GM23338 (cell line): Measurements from ENCODE around the gene SSTR3. TPM values are rescaled to one million over a fixed set of nuclear protein-coding genes. Genes with fewer than 3 reads are reported as not detected.

Experiments used
- ATAC-seq: fragments of 200-7000 bp; cut with Tn5 transposase; 3 replicates; pipeline ENCODE4 v1.9.1; 2020
- DNase-seq: peaks from one replicate; pipeline ENCODE4 v3.0.0-alpha.2; 2015; ENCODE audit warnings: low spot score
- H2AFZ ChIP-seq: fragments of 200-600 bp; sonication (generic); 2 replicates; pipeline ENCODE4 v1.8.0; 2016; ENCODE audit warnings: antibody characterized with exemption, mild to moderate bottlenecking, moderate library complexity
- H3F3A ChIP-seq: fragments of 200-600 bp; sonication (generic); replicated peaks from 2 replicates; pipeline ENCODE4 v1.8.0; 2017; ENCODE audit warnings: antibody characterized with exemption, mixed run types, low read depth
- H3K27ac ChIP-seq: fragments of 200-600 bp; sonication (generic); 2 replicates; pipeline ENCODE4 v1.6.1; 2016; ENCODE audit warnings: low read depth
- H3K27me3 ChIP-seq: fragments of 200-600 bp; sonication (generic); 2 replicates; pipeline ENCODE4 v1.8.0; 2016; ENCODE audit warnings: mild to moderate bottlenecking, mixed run types, moderate library complexity; ENCODE audit not compliant: insufficient read depth
- H3K36me3 ChIP-seq: fragments of 200-600 bp; sonication (generic); 2 replicates; pipeline ENCODE4 v1.8.0; 2016; ENCODE audit warnings: mild to moderate bottlenecking; ENCODE audit not compliant: insufficient read depth
- H3K4me1 ChIP-seq: fragments of 200-600 bp; sonication (generic); 2 replicates; pipeline ENCODE4 v1.8.0; 2016; ENCODE audit warnings: mild to moderate bottlenecking, moderate library complexity; ENCODE audit not compliant: insufficient read depth
- H3K4me2 ChIP-seq: fragments of 200-600 bp; sonication (generic); 2 replicates; pipeline ENCODE4 v1.7.1; 2017; ENCODE audit warnings: mixed run types
- H3K4me3 ChIP-seq: fragments of 200-600 bp; sonication (generic); 2 replicates; pipeline ENCODE4 v1.6.1; 2016; ENCODE audit warnings: mixed run types
- H3K79me2 ChIP-seq: fragments of 200-600 bp; sonication (generic); replicated peaks from 2 replicates; pipeline ENCODE4 v1.8.0; 2017; ENCODE audit warnings: mild to moderate bottlenecking; ENCODE audit not compliant: insufficient read depth
- H3K9me2 ChIP-seq: fragments of 200-600 bp; sonication (generic); 2 replicates; pipeline ENCODE4 v1.8.0; 2017; ENCODE audit not compliant: insufficient read depth
- H4K20me1 ChIP-seq: fragments of 200-600 bp; sonication (generic); replicated peaks from 2 replicates; pipeline ENCODE4 v1.8.0; 2017; ENCODE audit warnings: mild to moderate bottlenecking; ENCODE audit not compliant: insufficient read depth
- H3K27ac Mint-ChIP-seq: 2 replicates; pipeline ENCODE4 v1.8.0; 2020; ENCODE audit warnings: inconsistent platforms, mild to moderate bottlenecking, moderate library complexity, mixed read lengths
- H3K27me3 Mint-ChIP-seq: 3 replicates; pipeline ENCODE4 v1.8.0; 2022; ENCODE audit warnings: low read depth, mild to moderate bottlenecking, moderate library complexity, mixed read lengths, inconsistent platforms; ENCODE audit not compliant: insufficient read depth, poor library complexity
- H3K36me3 Mint-ChIP-seq: 3 replicates; pipeline ENCODE4 v1.8.0; 2021; ENCODE audit warnings: low read depth, mild to moderate bottlenecking, inconsistent platforms, moderate library complexity, mixed read lengths
- H3K4me1 Mint-ChIP-seq: 3 replicates; pipeline ENCODE4 v1.8.0; 2020; ENCODE audit warnings: mild to moderate bottlenecking, inconsistent platforms, mixed read lengths
- H3K4me3 Mint-ChIP-seq: 3 replicates; pipeline ENCODE4 v1.8.0; 2021; ENCODE audit warnings: moderate library complexity, mild to moderate bottlenecking, inconsistent platforms, mixed read lengths
- H3K9me3 Mint-ChIP-seq: 3 replicates; pipeline ENCODE4 v1.8.0; 2020; ENCODE audit warnings: moderate library complexity, mild to moderate bottlenecking, inconsistent platforms, mixed read lengths
- CREB1 ChIP-seq: fragments of 250-450 bp; sonication (Bioruptor Pico); IDR thresholded peaks from 2 replicates; pipeline ENCODE4 v1.5.0; 2020; ENCODE audit warnings: low read depth, mild to moderate bottlenecking, moderate library complexity
- EZH2 ChIP-seq: fragments of 200-600 bp; sonication (generic); IDR thresholded peaks from one replicate; pipeline ENCODE4 v1.8.0; 2017; ENCODE audit warnings: antibody characterized with exemption, mild to moderate bottlenecking, low read depth; ENCODE audit not compliant: unreplicated experiment
- EZH2phosphoT487 ChIP-seq: fragments of 200-600 bp; sonication (generic); IDR thresholded peaks from one replicate; pipeline ENCODE4 v1.8.1; 2018; ENCODE audit warnings: antibody characterized with exemption; ENCODE audit not compliant: unreplicated experiment
- POLR2AphosphoS5 ChIP-seq: IDR thresholded peaks from 2 replicates; pipeline ENCODE4 v1.6.1; 2016; ENCODE audit warnings: antibody characterized with exemption, low read depth
- REST ChIP-seq: IDR thresholded peaks from one replicate; pipeline ENCODE4 v1.6.1; 2018; ENCODE audit warnings: antibody characterized with exemption; ENCODE audit not compliant: unreplicated experiment
- STAT1 ChIP-seq: IDR thresholded peaks from one replicate; pipeline ENCODE4 v1.6.1; 2016; ENCODE audit warnings: antibody characterized with exemption; ENCODE audit not compliant: unreplicated experiment
- ZNF114 ChIP-seq: fragments of 250-450 bp; sonication (Bioruptor Pico); IDR thresholded peaks from 2 replicates; pipeline ENCODE4 v1.5.0; 2020; ENCODE audit warnings: mild to moderate bottlenecking, moderate library complexity
- ZNF331 ChIP-seq: fragments of 250-450 bp; sonication (Bioruptor Pico); IDR thresholded peaks from 2 replicates; pipeline ENCODE4 v1.5.0; 2020; ENCODE audit warnings: low read depth, mild to moderate bottlenecking, moderate library complexity
- polyA plus RNA-seq: library from polyadenylated mRNA; unstranded; fragments of >200 nt; fragmentation: Nextera tagmentation; extraction: Ambion mirVana; gene quantifications from 2 replicates; pipeline ENCODE4 v1.2.1, GENCODE V29; 2016
- total RNA-seq: library from RNA; depleted of rRNA; stranded (reverse); fragments of >200 nt; shearing (Covaris generic); gene quantifications from 2 replicates; pipeline ENCODE4 v1.2.3, GENCODE V29; 2014
- TF ChIP-seq, protein P1 (sequence below): fragments of 250-450 bp; sonication (Bioruptor Pico); IDR thresholded peaks from 2 replicates; pipeline ENCODE4 v1.5.0; 2020; ENCODE audit warnings: mild to moderate bottlenecking, moderate library complexity
- TF ChIP-seq, protein P2 (sequence below): IDR thresholded peaks from 2 replicates; pipeline ENCODE4 v1.6.1; 2016; ENCODE audit warnings: antibody characterized with exemption
- TF ChIP-seq, protein P3 (sequence below), 2 experiments: fragments of 200-600 bp in 1 of 2; sonication (generic) in 1 of 2; conservative IDR thresholded peaks; 2 replicates each; pipeline versions ENCODE4 v1.5.1 to v1.6.1; 2016 to 2017; ENCODE audit warnings: antibody characterized with exemption in 2 of 2, low read depth in 2 of 2, mild to moderate bottlenecking in 2 of 2, moderate library complexity in 1 of 2

Gene SSTR3
- total and polyA plus RNA-seq, 2 experiments from 2014 or later: 0.66 TPM; not detected in 1

GRCh38 chr22:37248251-37248650, 36.0 kb upstream of the SSTR3 start (continued):
- TF ChIP-seq, protein P1, sequence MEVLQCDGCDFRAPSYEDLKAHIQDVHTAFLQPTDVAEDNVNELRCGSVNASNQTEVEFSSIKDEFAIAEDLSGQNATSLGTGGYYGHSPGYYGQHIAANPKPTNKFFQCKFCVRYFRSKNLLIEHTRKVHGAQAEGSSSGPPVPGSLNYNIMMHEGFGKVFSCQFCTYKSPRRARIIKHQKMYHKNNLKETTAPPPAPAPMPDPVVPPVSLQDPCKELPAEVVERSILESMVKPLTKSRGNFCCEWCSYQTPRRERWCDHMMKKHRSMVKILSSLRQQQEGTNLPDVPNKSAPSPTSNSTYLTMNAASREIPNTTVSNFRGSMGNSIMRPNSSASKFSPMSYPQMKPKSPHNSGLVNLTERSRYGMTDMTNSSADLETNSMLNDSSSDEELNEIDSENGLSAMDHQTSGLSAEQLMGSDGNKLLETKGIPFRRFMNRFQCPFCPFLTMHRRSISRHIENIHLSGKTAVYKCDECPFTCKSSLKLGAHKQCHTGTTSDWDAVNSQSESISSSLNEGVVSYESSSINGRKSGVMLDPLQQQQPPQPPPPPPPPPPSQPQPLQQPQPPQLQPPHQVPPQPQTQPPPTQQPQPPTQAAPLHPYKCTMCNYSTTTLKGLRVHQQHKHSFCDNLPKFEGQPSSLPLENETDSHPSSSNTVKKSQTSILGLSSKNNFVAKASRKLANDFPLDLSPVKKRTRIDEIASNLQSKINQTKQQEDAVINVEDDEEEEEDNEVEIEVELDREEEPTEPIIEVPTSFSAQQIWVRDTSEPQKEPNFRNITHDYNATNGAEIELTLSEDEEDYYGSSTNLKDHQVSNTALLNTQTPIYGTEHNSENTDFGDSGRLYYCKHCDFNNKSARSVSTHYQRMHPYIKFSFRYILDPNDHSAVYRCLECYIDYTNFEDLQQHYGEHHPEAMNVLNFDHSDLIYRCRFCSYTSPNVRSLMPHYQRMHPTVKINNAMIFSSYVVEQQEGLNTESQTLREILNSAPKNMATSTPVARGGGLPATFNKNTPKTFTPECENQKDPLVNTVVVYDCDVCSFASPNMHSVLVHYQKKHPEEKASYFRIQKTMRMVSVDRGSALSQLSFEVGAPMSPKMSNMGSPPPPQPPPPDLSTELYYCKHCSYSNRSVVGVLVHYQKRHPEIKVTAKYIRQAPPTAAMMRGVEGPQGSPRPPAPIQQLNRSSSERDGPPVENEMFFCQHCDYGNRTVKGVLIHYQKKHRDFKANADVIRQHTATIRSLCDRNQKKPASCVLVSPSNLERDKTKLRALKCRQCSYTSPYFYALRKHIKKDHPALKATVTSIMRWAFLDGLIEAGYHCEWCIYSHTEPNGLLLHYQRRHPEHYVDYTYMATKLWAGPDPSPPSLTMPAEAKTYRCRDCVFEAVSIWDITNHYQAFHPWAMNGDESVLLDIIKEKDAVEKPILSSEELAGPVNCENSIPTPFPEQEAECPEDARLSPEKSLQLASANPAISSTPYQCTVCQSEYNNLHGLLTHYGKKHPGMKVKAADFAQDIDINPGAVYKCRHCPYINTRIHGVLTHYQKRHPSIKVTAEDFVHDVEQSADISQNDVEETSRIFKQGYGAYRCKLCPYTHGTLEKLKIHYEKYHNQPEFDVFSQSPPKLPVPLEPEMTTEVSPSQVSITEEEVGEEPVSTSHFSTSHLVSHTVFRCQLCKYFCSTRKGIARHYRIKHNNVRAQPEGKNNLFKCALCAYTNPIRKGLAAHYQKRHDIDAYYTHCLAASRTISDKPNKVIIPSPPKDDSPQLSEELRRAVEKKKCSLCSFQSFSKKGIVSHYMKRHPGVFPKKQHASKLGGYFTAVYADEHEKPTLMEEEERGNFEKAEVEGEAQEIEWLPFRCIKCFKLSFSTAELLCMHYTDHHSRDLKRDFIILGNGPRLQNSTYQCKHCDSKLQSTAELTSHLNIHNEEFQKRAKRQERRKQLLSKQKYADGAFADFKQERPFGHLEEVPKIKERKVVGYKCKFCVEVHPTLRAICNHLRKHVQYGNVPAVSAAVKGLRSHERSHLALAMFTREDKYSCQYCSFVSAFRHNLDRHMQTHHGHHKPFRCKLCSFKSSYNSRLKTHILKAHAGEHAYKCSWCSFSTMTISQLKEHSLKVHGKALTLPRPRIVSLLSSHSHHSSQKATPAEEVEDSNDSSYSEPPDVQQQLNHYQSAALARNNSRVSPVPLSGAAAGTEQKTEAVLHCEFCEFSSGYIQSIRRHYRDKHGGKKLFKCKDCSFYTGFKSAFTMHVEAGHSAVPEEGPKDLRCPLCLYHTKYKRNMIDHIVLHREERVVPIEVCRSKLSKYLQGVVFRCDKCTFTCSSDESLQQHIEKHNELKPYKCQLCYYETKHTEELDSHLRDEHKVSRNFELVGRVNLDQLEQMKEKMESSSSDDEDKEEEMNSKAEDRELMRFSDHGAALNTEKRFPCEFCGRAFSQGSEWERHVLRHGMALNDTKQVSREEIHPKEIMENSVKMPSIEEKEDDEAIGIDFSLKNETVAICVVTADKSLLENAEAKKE (CRISPR knock-in tag): no peak

DNA sequence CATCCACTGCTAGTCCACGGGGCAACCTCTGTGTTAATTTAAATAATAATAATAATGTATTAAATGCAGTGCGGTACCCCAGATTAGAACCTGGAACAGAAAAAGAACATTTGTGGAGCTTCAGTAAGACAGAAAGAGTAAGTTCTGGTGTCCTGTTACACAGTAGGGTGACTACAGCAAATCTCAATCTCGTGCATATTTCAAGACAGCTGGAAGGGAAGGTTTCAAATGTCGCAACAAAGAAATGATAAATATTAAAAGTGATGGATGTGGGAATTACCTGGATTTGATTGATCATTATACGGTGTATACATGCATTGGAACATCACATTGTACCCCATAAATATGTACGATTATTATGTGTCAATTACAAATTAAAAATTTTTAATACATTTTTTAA, 33.5 kb upstream of the SSTR3 start:
- no peaks in the 10 kb centered on the region for H3K36me3 ChIP-seq
- no peak for DNase-seq
- no peaks in the 10 kb centered on the region for H3K9me2 ChIP-seq
- no peaks in the 10 kb centered on the region for H3K9me3 Mint-ChIP-seq
- peaks cover 27% of the 10 kb centered on the region for H3K4me1 Mint-ChIP-seq
- H4K20me1 ChIP-seq: no peaks in the 10 kb centered on the region
- TF ChIP-seq, protein P2, sequence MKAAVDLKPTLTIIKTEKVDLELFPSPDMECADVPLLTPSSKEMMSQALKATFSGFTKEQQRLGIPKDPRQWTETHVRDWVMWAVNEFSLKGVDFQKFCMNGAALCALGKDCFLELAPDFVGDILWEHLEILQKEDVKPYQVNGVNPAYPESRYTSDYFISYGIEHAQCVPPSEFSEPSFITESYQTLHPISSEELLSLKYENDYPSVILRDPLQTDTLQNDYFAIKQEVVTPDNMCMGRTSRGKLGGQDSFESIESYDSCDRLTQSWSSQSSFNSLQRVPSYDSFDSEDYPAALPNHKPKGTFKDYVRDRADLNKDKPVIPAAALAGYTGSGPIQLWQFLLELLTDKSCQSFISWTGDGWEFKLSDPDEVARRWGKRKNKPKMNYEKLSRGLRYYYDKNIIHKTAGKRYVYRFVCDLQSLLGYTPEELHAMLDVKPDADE: no peak
- no peak for TF ChIP-seq EZH2phosphoT487
- no peak for TF ChIP-seq POLR2AphosphoS5
- no peak for TF ChIP-seq EZH2
- no peak for TF ChIP-seq CREB1 (CRISPR knock-in tag)
- no peak for TF ChIP-seq ZNF114 (CRISPR knock-in tag)
- TF ChIP-seq STAT1: no peak
- TF ChIP-seq, protein P3, sequence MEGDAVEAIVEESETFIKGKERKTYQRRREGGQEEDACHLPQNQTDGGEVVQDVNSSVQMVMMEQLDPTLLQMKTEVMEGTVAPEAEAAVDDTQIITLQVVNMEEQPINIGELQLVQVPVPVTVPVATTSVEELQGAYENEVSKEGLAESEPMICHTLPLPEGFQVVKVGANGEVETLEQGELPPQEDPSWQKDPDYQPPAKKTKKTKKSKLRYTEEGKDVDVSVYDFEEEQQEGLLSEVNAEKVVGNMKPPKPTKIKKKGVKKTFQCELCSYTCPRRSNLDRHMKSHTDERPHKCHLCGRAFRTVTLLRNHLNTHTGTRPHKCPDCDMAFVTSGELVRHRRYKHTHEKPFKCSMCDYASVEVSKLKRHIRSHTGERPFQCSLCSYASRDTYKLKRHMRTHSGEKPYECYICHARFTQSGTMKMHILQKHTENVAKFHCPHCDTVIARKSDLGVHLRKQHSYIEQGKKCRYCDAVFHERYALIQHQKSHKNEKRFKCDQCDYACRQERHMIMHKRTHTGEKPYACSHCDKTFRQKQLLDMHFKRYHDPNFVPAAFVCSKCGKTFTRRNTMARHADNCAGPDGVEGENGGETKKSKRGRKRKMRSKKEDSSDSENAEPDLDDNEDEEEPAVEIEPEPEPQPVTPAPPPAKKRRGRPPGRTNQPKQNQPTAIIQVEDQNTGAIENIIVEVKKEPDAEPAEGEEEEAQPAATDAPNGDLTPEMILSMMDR (conservative IDR thresholded peaks at IDR 0.05; ENCODE audit: low read depth in 2 of 2): no peak
- no peak for TF ChIP-seq ZNF331 (CRISPR knock-in tag)
- TF ChIP-seq REST: no peak
- no peaks in the 10 kb centered on the region for H3K27me3 ChIP-seq
- H3K27ac ChIP-seq: no peak overlapping the region
- peaks cover 7% of the 10 kb centered on the region; the same call in 1 of the 2 replicates for H3K4me1 ChIP-seq
- H3K4me3 Mint-ChIP-seq: no peak overlapping the region
- no peak overlapping the region; the same call in 1 of the 2 replicates for H2AFZ ChIP-seq
- no peaks in the 10 kb centered on the region for H3K36me3 Mint-ChIP-seq
- no peaks in the 10 kb centered on the region for H3K79me2 ChIP-seq
- ATAC-seq: no peak
- no peak overlapping the region for H3K4me2 ChIP-seq
- H3K27me3 Mint-ChIP-seq: peaks cover 7% of the 10 kb centered on the region
- H3F3A ChIP-seq: no peaks in the 10 kb centered on the region
- H3K4me3 ChIP-seq: no peak overlapping the region
- H3K27ac Mint-ChIP-seq: no peak overlapping the region
